T-helper 2 cell (primary cell): ENCODE data around the gene BICC1.

Experiments used
- DNase-seq, 5 experiments: peaks; one replicate each; pipeline versions ENCODE4 v3.0.0 to v3.0.0-alpha.2; 2012 to 2022

Gene BICC1

GRCh38 chr10:58873161-58873560 is 360.5 kb downstream of the BICC1 start:
- no peak for DNase-seq
